Measurements from ENCODE around the gene GPC5. TPM values are rescaled to one million over a fixed set of nuclear protein-coding genes. Genes with fewer than 3 reads are reported as not detected.

GPC5 gene
- total and polyA plus RNA-seq, 11 donors = 0.14 to 2.9 (median 0.84) TPM; not detected in 1

DNA sequence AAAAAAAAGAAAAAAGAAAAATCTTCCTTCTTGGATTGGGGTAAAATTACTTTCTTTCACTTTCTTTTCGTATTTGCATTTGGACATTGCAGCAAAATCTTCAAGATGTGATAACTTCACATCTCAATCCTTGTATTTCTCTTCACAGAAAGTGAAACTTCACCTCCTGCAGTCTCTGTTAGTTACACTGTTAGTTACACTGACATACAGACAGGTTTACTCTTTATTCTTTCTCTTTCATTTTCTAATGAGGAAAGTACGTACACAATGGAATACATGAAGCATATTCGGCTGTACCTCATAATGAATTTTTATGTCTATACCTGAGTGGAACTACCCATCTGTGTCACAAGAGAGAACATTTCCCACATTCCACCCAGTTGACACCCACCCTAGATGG, 1369.0 kb downstream of the GPC5 start:
- Histone ChIP-seq H3K27me3 (no peaks in the 10 kb centered on the region), H3K4me1 (no peaks in the 10 kb centered on the region), H3K27ac (no peak overlapping the region), H3K36me3 (no peaks in the 10 kb centered on the region), H3K4me3 (no peak overlapping the region), H3K9me3 (peaks cover 0 to 8% (median 0%) of the 10 kb centered on the region in 12 donors)
- no peak for ATAC-seq
- no peak for DNase-seq
- TF ChIP-seq, protein P1, sequence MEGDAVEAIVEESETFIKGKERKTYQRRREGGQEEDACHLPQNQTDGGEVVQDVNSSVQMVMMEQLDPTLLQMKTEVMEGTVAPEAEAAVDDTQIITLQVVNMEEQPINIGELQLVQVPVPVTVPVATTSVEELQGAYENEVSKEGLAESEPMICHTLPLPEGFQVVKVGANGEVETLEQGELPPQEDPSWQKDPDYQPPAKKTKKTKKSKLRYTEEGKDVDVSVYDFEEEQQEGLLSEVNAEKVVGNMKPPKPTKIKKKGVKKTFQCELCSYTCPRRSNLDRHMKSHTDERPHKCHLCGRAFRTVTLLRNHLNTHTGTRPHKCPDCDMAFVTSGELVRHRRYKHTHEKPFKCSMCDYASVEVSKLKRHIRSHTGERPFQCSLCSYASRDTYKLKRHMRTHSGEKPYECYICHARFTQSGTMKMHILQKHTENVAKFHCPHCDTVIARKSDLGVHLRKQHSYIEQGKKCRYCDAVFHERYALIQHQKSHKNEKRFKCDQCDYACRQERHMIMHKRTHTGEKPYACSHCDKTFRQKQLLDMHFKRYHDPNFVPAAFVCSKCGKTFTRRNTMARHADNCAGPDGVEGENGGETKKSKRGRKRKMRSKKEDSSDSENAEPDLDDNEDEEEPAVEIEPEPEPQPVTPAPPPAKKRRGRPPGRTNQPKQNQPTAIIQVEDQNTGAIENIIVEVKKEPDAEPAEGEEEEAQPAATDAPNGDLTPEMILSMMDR (IDR thresholded peaks at IDR 0.05) = no peak
- TF ChIP-seq POLR2A (IDR thresholded peaks at IDR 0.05) = no peak
- WGBS, 4 donors = 82 to 85% (median 83%) methylated on average over 3 of the region's 3 CpGs
- intact Hi-C loops (cut with DNase I) = no loop called here

DNA sequence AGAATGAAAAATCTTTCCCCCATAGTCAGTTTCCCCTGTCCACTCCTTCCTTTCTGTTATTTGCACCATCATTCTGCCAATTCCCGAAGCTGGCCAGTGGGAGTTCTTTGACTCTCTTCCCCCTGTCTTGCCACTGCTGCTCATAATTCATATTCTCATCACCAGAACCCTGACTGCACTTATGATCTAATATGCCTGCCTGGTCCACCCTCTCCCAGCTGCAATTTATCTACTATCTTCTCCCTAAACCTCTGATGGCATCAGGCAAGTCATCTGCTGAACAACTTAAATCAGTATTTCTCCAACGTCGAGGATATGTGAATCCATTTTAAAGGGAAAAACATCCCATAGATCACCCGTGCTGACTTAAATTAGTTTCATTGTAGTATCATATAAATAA, 1370.2 kb downstream of the GPC5 start:
- Histone ChIP-seq H3K27ac (no peak overlapping the region), H3K9me3 (peaks cover 0 to under 1% (median 0%) of the 10 kb centered on the region in 12 donors), H3K36me3 (no peaks in the 10 kb centered on the region), H3K4me3 (no peak overlapping the region), H3K27me3 (no peaks in the 10 kb centered on the region), H3K4me1 (no peaks in the 10 kb centered on the region)
- TF ChIP-seq POLR2A (IDR thresholded peaks at IDR 0.05) = no peak
- TF ChIP-seq, protein P1 (IDR thresholded peaks at IDR 0.05) = no peak
- intact Hi-C loops (cut with DNase I) = no loop called here
- no peak for ATAC-seq
- no peak for DNase-seq
- 70 to 81% (median 77%) methylated on average over 4 of the region's 4 CpGs for WGBS, 4 donors

DNA sequence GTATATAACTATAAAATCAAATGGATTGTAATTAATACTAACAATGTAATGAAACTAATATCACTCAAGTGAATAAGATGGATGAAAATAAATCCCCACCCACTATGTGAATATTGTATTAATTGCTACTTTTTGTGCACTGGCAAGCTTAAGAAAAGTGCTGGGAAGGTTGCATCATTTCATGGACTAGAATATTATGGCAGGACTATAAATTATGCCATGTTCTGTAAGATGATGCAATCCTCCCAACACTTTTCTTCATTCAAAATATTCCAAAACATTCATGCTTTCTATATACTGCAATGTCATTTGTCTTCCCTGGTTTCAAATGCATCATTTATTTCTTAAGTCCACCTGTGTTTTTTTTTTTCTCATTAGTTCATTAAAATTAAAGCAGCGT, 1370.6 kb downstream of the GPC5 start:
- no peak for DNase-seq
- intact Hi-C loops (cut with DNase I) = no loop called here
- no peak overlapping the region for H3K4me3 ChIP-seq
- ATAC-seq = no peak
- H3K36me3 ChIP-seq = no peaks in the 10 kb centered on the region
- no peaks in the 10 kb centered on the region for H3K9me3 ChIP-seq
- no peak for TF ChIP-seq POLR2A (IDR thresholded peaks at IDR 0.05)
- TF ChIP-seq, protein P1 (IDR thresholded peaks at IDR 0.05) = no peak
- no peak overlapping the region for H3K27ac ChIP-seq
- no peaks in the 10 kb centered on the region for H3K27me3 ChIP-seq
- WGBS, 4 donors = 86 to 94% (median 87%) methylated on average over 1 of the region's 1 CpG
- no peaks in the 10 kb centered on the region for H3K4me1 ChIP-seq

DNA sequence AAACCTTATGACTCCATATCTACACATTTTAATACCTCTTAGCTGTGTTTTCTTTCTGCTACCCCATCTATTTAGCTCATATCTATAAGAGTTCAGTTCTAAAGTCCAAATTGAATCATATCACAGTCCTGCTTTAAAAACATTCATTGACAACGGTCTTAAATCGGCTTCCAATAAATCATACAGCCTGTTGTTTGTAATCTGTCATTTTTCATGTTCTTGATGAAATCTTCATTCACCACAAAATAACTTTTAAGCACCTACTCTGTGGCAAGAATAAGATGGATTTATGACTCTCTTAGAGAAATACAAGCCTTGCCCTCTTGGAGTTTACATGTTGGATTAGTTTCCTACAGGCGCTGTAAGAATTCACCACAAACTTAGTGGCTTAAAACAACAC, 1377.2 kb downstream of the GPC5 start:
- intact Hi-C loops (cut with DNase I) = no loop called here
- no peaks in the 10 kb centered on the region for H3K9me3 ChIP-seq
- no peaks in the 10 kb centered on the region for H3K36me3 ChIP-seq
- H3K4me1 ChIP-seq = no peaks in the 10 kb centered on the region
- H3K4me3 ChIP-seq = no peak overlapping the region
- DNase-seq (no peak), ATAC-seq (no peak)
- WGBS, 4 donors = 87 to 95% (median 90%) methylated on average over 3 of the region's 3 CpGs
- no peak overlapping the region for H3K27ac ChIP-seq
- TF ChIP-seq POLR2A (IDR thresholded peaks at IDR 0.05) = no peak
- TF ChIP-seq, protein P1 (IDR thresholded peaks at IDR 0.05) = no peak
- no peaks in the 10 kb centered on the region for H3K27me3 ChIP-seq
